SU-DHL-6 (cell line): ENCODE results near the gene ATAD1.
"Not testable (repeated sequence)": the region's sequence is repeated elsewhere in the genome, so short reads cannot be mapped to it uniquely, and the experiment has no call there.

Source experiments
- H2AFZ ChIP-seq: fragments of 200-600 bp; sonication (generic); 2 replicates; pipeline ENCODE4 v1.6.1; 2014; ENCODE audit warnings: low read depth, mild to moderate bottlenecking, moderate library complexity, mixed read lengths, antibody characterized with exemption, low read length; ENCODE audit not compliant: severe bottlenecking
- H3F3A ChIP-seq: fragments of 200-600 bp; shearing (Covaris generic); 2 replicates; pipeline ENCODE4 v1.6.0; 2016; ENCODE audit warnings: antibody characterized with exemption, mild to moderate bottlenecking; ENCODE audit not compliant: insufficient read depth
- H3K27ac ChIP-seq: fragments of 200-600 bp; sonication (generic); 2 replicates; pipeline ENCODE4 v1.5.1; 2016; ENCODE audit warnings: low read depth, mild to moderate bottlenecking, low read length, moderate library complexity, mixed read lengths
- H3K27me3 ChIP-seq: fragments of 200-600 bp; sonication (generic), shearing (Covaris generic); 2 replicates; pipeline ENCODE4 v1.6.0; 2014; ENCODE audit warnings: mild to moderate bottlenecking, low read length
- H3K36me3 ChIP-seq: fragments of 200-600 bp; sonication (generic); 2 replicates; pipeline ENCODE4 v1.6.1; 2014; ENCODE audit warnings: mild to moderate bottlenecking, low read length, mixed read lengths
- H3K4me2 ChIP-seq: fragments of 300-600, 200-600 bp; shearing (Covaris generic), sonication (generic); 2 replicates; pipeline ENCODE4 v1.6.0; 2014; ENCODE audit warnings: low read length, low read depth, mild to moderate bottlenecking; ENCODE audit not compliant: poor library complexity, severe bottlenecking
- H3K4me3 ChIP-seq: fragments of 200-600 bp; sonication (generic); 2 replicates; pipeline ENCODE4 v1.5.1; 2014; ENCODE audit warnings: antibody characterized with exemption, low read length, mild to moderate bottlenecking, mixed read lengths; ENCODE audit not compliant: insufficient read depth, poor library complexity, severe bottlenecking
- H3K79me2 ChIP-seq: fragments of 200-600 bp; sonication (generic); 2 replicates; pipeline ENCODE4 v1.6.1; 2014; ENCODE audit warnings: mild to moderate bottlenecking, low read length, moderate library complexity; ENCODE audit not compliant: insufficient read depth
- H3K9ac ChIP-seq: fragments of 200-600 bp; sonication (generic); 2 replicates; pipeline ENCODE4 v1.7.0; 2014; ENCODE audit warnings: mild to moderate bottlenecking, low read length
- H3K9me2 ChIP-seq: fragments of 200-600 bp; sonication (generic); replicated peaks from 2 replicates; pipeline ENCODE4 v1.6.1; 2014; ENCODE audit warnings: low read length; ENCODE audit not compliant: insufficient read depth
- H3K9me3 ChIP-seq: fragments of 200-600 bp; sonication (generic); 2 replicates; pipeline ENCODE4 v1.6.1; 2014; ENCODE audit warnings: low read length, mixed read lengths; ENCODE audit not compliant: insufficient read depth
- H4K20me1 ChIP-seq: fragments of 200-600 bp; sonication (generic); 2 replicates; pipeline ENCODE4 v1.6.1; 2014; ENCODE audit warnings: low read depth, mild to moderate bottlenecking, antibody characterized with exemption, low read length, moderate library complexity, mixed read lengths
- EZH2phosphoT487 ChIP-seq: fragments of 200-600 bp; sonication (generic), shearing (Covaris generic); conservative IDR thresholded peaks from 2 replicates; pipeline ENCODE4 v1.6.1; 2018; ENCODE audit warnings: mild to moderate bottlenecking, antibody characterized with exemption, low read length, moderate library complexity, mixed read lengths
- TF ChIP-seq, protein P1 (sequence below): fragments of 200-600 bp; sonication (generic); IDR thresholded peaks from one replicate; pipeline ENCODE4 v1.5.1; 2017; ENCODE audit warnings: antibody characterized with exemption, mild to moderate bottlenecking, low read length, moderate library complexity; ENCODE audit not compliant: insufficient read depth, poor library complexity, severe bottlenecking

The ATAD1 gene

DNA sequence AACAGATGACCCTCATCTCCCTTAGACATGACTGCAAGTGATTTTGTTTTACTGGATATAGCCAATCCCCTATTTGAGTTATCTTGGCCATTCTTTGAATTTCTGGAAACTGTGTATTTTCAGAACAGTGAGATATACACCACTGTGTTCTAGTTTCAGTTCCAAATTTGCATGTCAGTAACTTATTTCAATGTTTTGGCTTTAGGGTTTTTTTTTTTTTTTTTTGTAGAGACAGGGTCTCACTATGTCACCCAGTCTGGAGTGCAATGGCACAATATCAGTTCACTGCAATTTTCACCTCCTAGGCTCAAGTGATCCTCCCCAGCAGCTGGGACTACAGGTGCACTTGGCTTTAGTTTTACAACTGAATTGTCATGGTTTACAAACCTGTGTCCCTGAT lies 67.2 kb downstream of the ATAD1 start:
- TF ChIP-seq, protein P1, sequence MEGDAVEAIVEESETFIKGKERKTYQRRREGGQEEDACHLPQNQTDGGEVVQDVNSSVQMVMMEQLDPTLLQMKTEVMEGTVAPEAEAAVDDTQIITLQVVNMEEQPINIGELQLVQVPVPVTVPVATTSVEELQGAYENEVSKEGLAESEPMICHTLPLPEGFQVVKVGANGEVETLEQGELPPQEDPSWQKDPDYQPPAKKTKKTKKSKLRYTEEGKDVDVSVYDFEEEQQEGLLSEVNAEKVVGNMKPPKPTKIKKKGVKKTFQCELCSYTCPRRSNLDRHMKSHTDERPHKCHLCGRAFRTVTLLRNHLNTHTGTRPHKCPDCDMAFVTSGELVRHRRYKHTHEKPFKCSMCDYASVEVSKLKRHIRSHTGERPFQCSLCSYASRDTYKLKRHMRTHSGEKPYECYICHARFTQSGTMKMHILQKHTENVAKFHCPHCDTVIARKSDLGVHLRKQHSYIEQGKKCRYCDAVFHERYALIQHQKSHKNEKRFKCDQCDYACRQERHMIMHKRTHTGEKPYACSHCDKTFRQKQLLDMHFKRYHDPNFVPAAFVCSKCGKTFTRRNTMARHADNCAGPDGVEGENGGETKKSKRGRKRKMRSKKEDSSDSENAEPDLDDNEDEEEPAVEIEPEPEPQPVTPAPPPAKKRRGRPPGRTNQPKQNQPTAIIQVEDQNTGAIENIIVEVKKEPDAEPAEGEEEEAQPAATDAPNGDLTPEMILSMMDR: no peak
- TF ChIP-seq EZH2phosphoT487: no peak
- no peaks in the 10 kb centered on the region for H3K9me2 ChIP-seq
- no peak overlapping the region for H3K9ac ChIP-seq
- H3K27me3 ChIP-seq: no peaks in the 10 kb centered on the region
- H2AFZ ChIP-seq: no peak overlapping the region
- peaks cover 8% of the 10 kb centered on the region; the same call in 1 of the 2 replicates for H3K36me3 ChIP-seq
- no peaks in the 10 kb centered on the region for H3K79me2 ChIP-seq
- peaks cover 5% of the 10 kb centered on the region; the same call in 1 of the 2 replicates for H3F3A ChIP-seq
- no peak overlapping the region for H3K4me3 ChIP-seq
- no peaks in the 10 kb centered on the region for H4K20me1 ChIP-seq
- no peak overlapping the region for H3K27ac ChIP-seq
- H3K9me3 ChIP-seq: no peaks in the 10 kb centered on the region
- H3K4me2 ChIP-seq: no peak overlapping the region

DNA sequence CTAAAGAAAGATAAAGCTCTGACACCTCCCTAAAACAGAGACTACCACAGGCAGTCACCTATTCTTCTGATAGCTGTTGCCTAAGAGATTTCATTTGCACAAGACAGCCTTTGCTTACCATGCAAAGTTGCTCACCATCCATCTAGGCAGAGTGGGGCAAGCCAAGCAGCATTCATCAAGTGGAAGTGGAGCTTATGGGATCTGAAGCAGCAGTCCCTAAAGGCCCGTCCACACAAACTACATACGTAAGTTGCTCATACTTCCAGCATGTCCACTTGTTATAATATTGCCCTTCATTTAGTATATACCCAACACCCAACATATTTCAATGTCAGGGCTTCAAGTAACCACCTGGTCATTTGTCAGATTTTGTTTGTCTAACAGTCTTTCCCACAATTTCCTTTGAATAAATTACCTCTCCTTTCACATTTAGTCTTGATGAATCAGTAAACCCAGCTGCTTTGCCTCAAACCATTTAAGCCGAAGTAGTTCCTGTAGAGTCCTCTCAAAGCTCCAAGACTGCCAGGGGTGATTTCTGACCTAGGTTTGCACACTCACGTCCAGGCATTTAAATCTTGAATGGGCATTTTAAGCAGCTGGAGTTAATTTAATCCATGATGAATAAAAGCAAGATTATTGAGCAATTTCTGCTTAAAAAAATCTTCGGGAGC lies 67.9 kb downstream of the ATAD1 start:
- Histone ChIP-seq H3K27ac (no peak overlapping the region), H3F3A (peaks cover 5% of the 10 kb centered on the region; the same call in 1 of the 2 replicates), H4K20me1 (no peaks in the 10 kb centered on the region), H3K9ac (no peak overlapping the region), H2AFZ (no peak overlapping the region), H3K4me2 (no peak overlapping the region), H3K9me2 (no peaks in the 10 kb centered on the region), H3K9me3 (no peaks in the 10 kb centered on the region), H3K79me2 (no peaks in the 10 kb centered on the region), H3K27me3 (no peaks in the 10 kb centered on the region), H3K4me3 (no peak overlapping the region), H3K36me3 (peaks cover 8% of the 10 kb centered on the region; the same call in 1 of the 2 replicates)
- TF ChIP-seq, protein P1: no peak
- no peak for TF ChIP-seq EZH2phosphoT487

DNA sequence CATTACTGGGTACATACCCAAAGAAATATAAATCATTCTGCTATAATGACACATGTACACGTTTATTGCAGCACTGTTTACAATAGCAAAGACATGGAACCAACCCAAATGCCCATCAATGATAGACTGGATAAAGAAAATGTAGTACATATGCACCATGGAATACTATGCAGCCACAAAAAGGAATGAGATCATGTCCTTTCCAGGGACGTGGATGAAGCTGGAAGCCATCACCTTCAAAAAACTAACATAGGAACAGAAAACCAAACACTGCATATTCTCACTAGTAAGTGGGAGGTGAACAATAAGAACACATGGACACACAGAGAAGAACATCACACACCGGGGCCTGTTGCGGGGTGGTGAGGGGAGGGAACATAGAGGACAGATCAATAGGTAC lies 69.8 kb downstream of the ATAD1 start:
- H3K9me2 ChIP-seq, H2AFZ ChIP-seq, H3K79me2 ChIP-seq, H3K27ac ChIP-seq, H3F3A ChIP-seq, H3K36me3 ChIP-seq, H4K20me1 ChIP-seq, H3K4me2 ChIP-seq, H3K27me3 ChIP-seq, H3K9me3 ChIP-seq, H3K9ac ChIP-seq, H3K4me3 ChIP-seq: not testable (repeated sequence)

DNA sequence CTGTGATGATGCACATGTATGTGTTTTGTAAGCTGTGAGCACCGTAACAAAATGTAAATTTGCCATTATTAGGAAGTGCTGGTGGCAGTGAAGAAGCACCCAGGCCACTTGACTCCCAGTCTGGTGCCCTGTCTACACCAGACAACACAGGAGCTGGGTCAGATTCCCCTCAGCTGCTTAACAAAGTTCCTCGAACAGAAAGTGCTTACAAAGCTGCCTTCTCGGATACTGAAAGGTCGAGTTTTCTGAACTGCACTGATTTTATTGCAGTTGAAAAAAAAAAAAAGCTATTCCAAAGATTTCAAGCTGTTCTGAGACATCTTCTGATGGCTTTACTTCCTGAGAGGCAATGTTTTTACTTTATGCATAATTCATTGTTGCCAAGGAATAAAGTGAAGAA lies 71.1 kb downstream of the ATAD1 start:
- Histone ChIP-seq H3F3A (no peaks in the 10 kb centered on the region), H3K4me2 (no peak overlapping the region), H3K9me3 (no peaks in the 10 kb centered on the region), H3K9me2 (no peaks in the 10 kb centered on the region), H3K36me3 (no peaks in the 10 kb centered on the region), H3K4me3 (no peak overlapping the region), H4K20me1 (no peaks in the 10 kb centered on the region), H2AFZ (no peak overlapping the region), H3K27me3 (no peaks in the 10 kb centered on the region), H3K9ac (no peak overlapping the region), H3K27ac (no peak overlapping the region), H3K79me2 (no peaks in the 10 kb centered on the region)
- no peak for TF ChIP-seq EZH2phosphoT487
- TF ChIP-seq, protein P1: no peak
